Keratinocyte (primary cell): ENCODE results near the gene SAMD11. TPM values are rescaled to one million over a fixed set of nuclear protein-coding genes. Genes with fewer than 3 reads are reported as not detected.
"Not testable (repeated sequence)": the region's sequence is repeated elsewhere in the genome, so short reads cannot be mapped to it uniquely, and the experiment has no call there.

Experiments
- DNase-seq: peaks from one replicate; pipeline ENCODE4 v3.0.0-alpha.2; 2011; ENCODE audit warnings: low read depth, missing footprints, low spot score
- FAIRE-seq: peaks from 2 replicates; lab custom pipeline; 2011; peaks lifted over from hg19 to GRCh38; lab: Jason Lieb, UNC
- H2AFZ ChIP-seq: 2 replicates; pipeline ENCODE4 v1.6.0; 2012; ENCODE audit warnings: low read length, control low read depth, inconsistent platforms; ENCODE audit not compliant: control insufficient read depth
- H3K27ac ChIP-seq: 2 replicates; pipeline ENCODE4 v1.5.1; 2011; ENCODE audit warnings: low read length; ENCODE audit not compliant: control insufficient read depth, insufficient read depth
- H3K27me3 ChIP-seq: 3 replicates; pipeline ENCODE4 v1.6.0; 2011; ENCODE audit warnings: low read length; ENCODE audit not compliant: control insufficient read depth, insufficient read depth; ENCODE audit errors: extremely low read depth
- H3K36me3 ChIP-seq, 2 experiments: 2 replicates in 1 of 2; 3 replicates in 1 of 2; pipeline ENCODE4 v1.5.1; 2011; ENCODE audit warnings: low read length in 2 of 2, mild to moderate bottlenecking in 1 of 2; ENCODE audit not compliant: control insufficient read depth in 2 of 2, insufficient read depth in 2 of 2; ENCODE audit errors: extremely low read depth in 1 of 2
- H3K4me1 ChIP-seq: 3 replicates; pipeline ENCODE4 v1.5.1; 2011; ENCODE audit warnings: low read length; ENCODE audit not compliant: control insufficient read depth, insufficient read depth; ENCODE audit errors: extremely low read depth
- H3K4me2 ChIP-seq: 3 replicates; pipeline ENCODE4 v1.6.0; 2011; ENCODE audit warnings: low read depth, low read length; ENCODE audit not compliant: control insufficient read depth, insufficient read depth; ENCODE audit errors: extremely low read depth
- H3K4me3 ChIP-seq, 3 experiments: fragments of 200-600 bp in 1 of 3; sonication (generic) in 1 of 3; 2 replicates in 2 of 3; 3 replicates in 1 of 3; pipeline ENCODE4 v1.5.1; 2011 to 2016; ENCODE audit warnings: low read length in 3 of 3, mild to moderate bottlenecking in 3 of 3, control low read depth in 2 of 3, inconsistent platforms in 1 of 3, low read depth in 1 of 3, mixed read lengths in 1 of 3, mixed run types in 1 of 3, moderate library complexity in 1 of 3; ENCODE audit not compliant: control insufficient read depth in 2 of 3, insufficient read depth in 2 of 3; ENCODE audit errors: extremely low read depth in 1 of 3
- H3K79me2 ChIP-seq: 2 replicates; pipeline ENCODE4 v1.6.0; 2012; ENCODE audit warnings: low read length; ENCODE audit not compliant: control insufficient read depth, insufficient read depth
- H3K9ac ChIP-seq: 3 replicates; pipeline ENCODE4 v1.6.0; 2011; ENCODE audit warnings: low read length; ENCODE audit not compliant: control insufficient read depth, insufficient read depth; ENCODE audit errors: extremely low read depth
- H3K9me1 ChIP-seq: 3 replicates; pipeline ENCODE4 v1.6.0; 2011; ENCODE audit warnings: low read length; ENCODE audit not compliant: control insufficient read depth, insufficient read depth; ENCODE audit errors: extremely low read depth
- H3K9me3 ChIP-seq: 2 replicates; pipeline ENCODE4 v1.5.1; 2012; ENCODE audit warnings: low read depth, low read length; ENCODE audit not compliant: control insufficient read depth
- H4K20me1 ChIP-seq: 3 replicates; pipeline ENCODE4 v1.6.0; 2011; ENCODE audit warnings: low read length; ENCODE audit not compliant: control insufficient read depth, insufficient read depth; ENCODE audit errors: extremely low read depth
- EZH2 ChIP-seq: IDR thresholded peaks from one replicate; pipeline ENCODE4 v1.6.1; 2012; ENCODE audit warnings: inconsistent platforms, mild to moderate bottlenecking, low read length, moderate library complexity
- dilution Hi-C: fragments of 300-500 bp; cut with MboI; formaldehyde crosslinking; loops from one replicate; pipeline ENCODE4 v1.7.0; 2020; ENCODE audit warnings: low sequenced_read_pairs; ENCODE audit not compliant: extremely low pct_ligation_motif_present
- polyA plus RNA-seq, 5 experiments: library from polyadenylated mRNA; depleted of rRNA in 3 of 5; stranded (reverse) in 3 of 5; stranded (forward) in 1 of 5; unstranded in 1 of 5; fragments of >200 nt; gene quantifications; 1 replicate in 1 of 5; 2 replicates in 3 of 5; 3 replicates in 1 of 5; pipeline versions ENCODE4 v1.2.1 to v1.2.3, GENCODE V29; 2011 to 2012; ENCODE audit warnings: missing spikeins in 2 of 5, low read depth in 1 of 5, low replicate concordance in 1 of 5
- TF ChIP-seq, protein P1 (sequence below), 3 experiments: IDR thresholded peaks in 1 of 3; conservative IDR thresholded peaks in 1 of 3; optimal IDR thresholded peaks in 1 of 3; 2 replicates in 2 of 3; 3 replicates in 1 of 3; pipeline versions ENCODE3 to v1.5.1; 2011; ENCODE audit warnings: low read length in 3 of 3, mild to moderate bottlenecking in 3 of 3, moderate library complexity in 2 of 3, control low read depth in 1 of 3, inconsistent platforms in 1 of 3; ENCODE audit not compliant: insufficient read depth in 2 of 3; ENCODE audit errors: extremely low read depth in 1 of 3

Gene SAMD11
- polyA plus RNA-seq, 1 donor (not counting 4 experiments of a cell fraction or from before 2014, with no cell fraction given), result not detected

GRCh38 chr1:886760-887159 lies 37.0 kb upstream of the SAMD11 start:
- no peak for TF ChIP-seq EZH2
- TF ChIP-seq, protein P1, sequence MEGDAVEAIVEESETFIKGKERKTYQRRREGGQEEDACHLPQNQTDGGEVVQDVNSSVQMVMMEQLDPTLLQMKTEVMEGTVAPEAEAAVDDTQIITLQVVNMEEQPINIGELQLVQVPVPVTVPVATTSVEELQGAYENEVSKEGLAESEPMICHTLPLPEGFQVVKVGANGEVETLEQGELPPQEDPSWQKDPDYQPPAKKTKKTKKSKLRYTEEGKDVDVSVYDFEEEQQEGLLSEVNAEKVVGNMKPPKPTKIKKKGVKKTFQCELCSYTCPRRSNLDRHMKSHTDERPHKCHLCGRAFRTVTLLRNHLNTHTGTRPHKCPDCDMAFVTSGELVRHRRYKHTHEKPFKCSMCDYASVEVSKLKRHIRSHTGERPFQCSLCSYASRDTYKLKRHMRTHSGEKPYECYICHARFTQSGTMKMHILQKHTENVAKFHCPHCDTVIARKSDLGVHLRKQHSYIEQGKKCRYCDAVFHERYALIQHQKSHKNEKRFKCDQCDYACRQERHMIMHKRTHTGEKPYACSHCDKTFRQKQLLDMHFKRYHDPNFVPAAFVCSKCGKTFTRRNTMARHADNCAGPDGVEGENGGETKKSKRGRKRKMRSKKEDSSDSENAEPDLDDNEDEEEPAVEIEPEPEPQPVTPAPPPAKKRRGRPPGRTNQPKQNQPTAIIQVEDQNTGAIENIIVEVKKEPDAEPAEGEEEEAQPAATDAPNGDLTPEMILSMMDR (optimal IDR thresholded peaks at IDR 0.05 in 1 of 3, IDR thresholded peaks at IDR 0.05 in 1 of 3, conservative IDR thresholded peaks at IDR 0.05 in 1 of 3; ENCODE audit: extremely low read depth in 1 of 3, insufficient read depth in 2 of 3, low read length in 3 of 3), result no peak
- DNase-seq (no peak), FAIRE-seq (no peak)
- Histone ChIP-seq H4K20me1 (no peaks in the 10 kb centered on the region), H3K9me3 (no peaks in the 10 kb centered on the region), H3K27ac (no peak overlapping the region), H2AFZ (no peak overlapping the region), H3K27me3 (peaks cover 24% of the 10 kb centered on the region), H3K4me3 (no peak overlapping the region), H3K9ac (no peak overlapping the region), H3K9me1 (no peaks in the 10 kb centered on the region), H3K79me2 (no peaks in the 10 kb centered on the region), H3K4me2 (no peak overlapping the region), H3K36me3 (no peaks in the 10 kb centered on the region), H3K4me1 (no peaks in the 10 kb centered on the region)
- dilution Hi-C loops, result no loop called here

DNA sequence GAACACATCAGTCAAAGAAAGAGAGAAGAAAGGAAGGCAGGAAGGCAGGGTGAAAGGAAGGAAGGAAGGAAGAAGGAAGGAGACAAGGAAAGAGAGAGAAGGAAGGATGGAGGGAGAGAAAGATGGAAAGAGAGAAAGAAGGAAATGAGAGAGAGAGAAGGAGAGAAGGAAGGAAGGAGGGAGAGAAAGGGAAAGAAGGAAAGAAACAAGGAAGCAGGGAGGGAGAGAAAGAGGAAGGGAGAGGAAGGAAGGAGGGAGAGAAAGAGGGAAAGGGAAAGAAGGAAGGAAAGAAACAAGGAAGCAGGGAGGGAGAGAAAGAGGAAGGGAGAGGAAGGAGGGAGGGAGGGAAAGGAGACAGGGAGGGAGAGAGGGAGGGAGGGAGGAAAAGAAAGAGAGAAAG lies 35.4 kb upstream of the SAMD11 start:
- no peak overlapping the region for H2AFZ ChIP-seq
- no peak overlapping the region for H3K27ac ChIP-seq
- no peaks in the 10 kb centered on the region for H3K4me1 ChIP-seq
- no peaks in the 10 kb centered on the region for H3K36me3 ChIP-seq
- H3K27me3 ChIP-seq, result peaks cover 20% of the 10 kb centered on the region
- H3K9me3 ChIP-seq, result no peaks in the 10 kb centered on the region
- no peak overlapping the region for H3K4me3 ChIP-seq
- TF ChIP-seq EZH2, result no peak
- TF ChIP-seq, protein P1 (optimal IDR thresholded peaks at IDR 0.05 in 1 of 3, IDR thresholded peaks at IDR 0.05 in 1 of 3, conservative IDR thresholded peaks at IDR 0.05 in 1 of 3; ENCODE audit: extremely low read depth in 1 of 3, insufficient read depth in 2 of 3, low read length in 3 of 3), result no peak
- no peak overlapping the region for H3K9ac ChIP-seq
- dilution Hi-C loops, result no loop called here
- DNase-seq (no peak), FAIRE-seq (no peak)
- H4K20me1 ChIP-seq, result no peaks in the 10 kb centered on the region
- H3K79me2 ChIP-seq, result no peaks in the 10 kb centered on the region
- no peak overlapping the region for H3K4me2 ChIP-seq
- no peaks in the 10 kb centered on the region for H3K9me1 ChIP-seq

DNA sequence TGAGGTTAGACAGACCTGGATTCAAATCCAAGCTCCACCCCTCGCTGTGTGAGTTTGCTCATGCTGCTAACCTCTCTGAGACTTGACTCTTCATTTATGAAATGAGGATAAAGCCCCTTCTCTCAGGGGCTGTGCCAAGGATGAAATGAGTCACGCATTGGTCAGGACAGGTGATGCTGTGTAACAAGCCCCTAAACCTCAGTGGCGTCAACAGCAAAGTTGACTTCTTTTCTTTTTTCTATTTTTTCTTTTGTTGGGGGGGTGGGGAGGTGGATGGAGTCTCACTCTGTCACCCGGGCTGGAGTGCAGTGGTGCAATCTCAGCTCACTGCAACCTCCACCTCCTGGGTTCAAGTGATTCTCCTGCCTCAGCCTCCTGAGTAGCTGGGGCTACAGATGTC lies 33.9 kb upstream of the SAMD11 start:
- H3K36me3 ChIP-seq, H3K9me3 ChIP-seq, H3K4me2 ChIP-seq, FAIRE-seq, H4K20me1 ChIP-seq, H2AFZ ChIP-seq, DNase-seq, H3K9ac ChIP-seq, dilution Hi-C loops, H3K79me2 ChIP-seq, H3K4me3 ChIP-seq, H3K27ac ChIP-seq, H3K4me1 ChIP-seq, H3K9me1 ChIP-seq: not testable (repeated sequence)
- H3K27me3 ChIP-seq, result peaks cover 20% of the 10 kb centered on the region

GRCh38 chr1:890234-890633 lies 33.5 kb upstream of the SAMD11 start:
- dilution Hi-C loops, H3K4me1 ChIP-seq, H3K79me2 ChIP-seq, DNase-seq, H3K27ac ChIP-seq, H4K20me1 ChIP-seq, H3K9me3 ChIP-seq, H3K4me2 ChIP-seq, FAIRE-seq, H3K4me3 ChIP-seq, H3K9me1 ChIP-seq, H2AFZ ChIP-seq, H3K36me3 ChIP-seq, H3K9ac ChIP-seq: not testable (repeated sequence)
- H3K27me3 ChIP-seq, result peaks cover 20% of the 10 kb centered on the region
